SK-N-SH treated with all-trans-retinoic acid at 6 μM for 48 hours (cell line): Measurements from ENCODE around the gene TNKS1BP1.

Experiments used
- ATAC-seq: fragments of 200-7000 bp; cut with Tn5 transposase; 3 replicates; pipeline ENCODE4 v1.9.1; 2020; ENCODE audit warnings: mild to moderate bottlenecking, moderate library complexity
- ARNTL ChIP-seq: fragments of 450-650 bp; formaldehyde crosslinking; IDR thresholded peaks from 2 replicates; pipeline ENCODE4 v1.5.0; 2020; ENCODE audit warnings: low read depth, mild to moderate bottlenecking, moderate library complexity, borderline replicate concordance
- CSDC2 ChIP-seq: fragments of 250-450 bp; sonication (Bioruptor Pico); IDR thresholded peaks from 2 replicates; pipeline ENCODE4 v1.5.0; 2020; ENCODE audit warnings: mild to moderate bottlenecking, moderate library complexity
- CSRNP3 ChIP-seq: fragments of 250-450 bp; sonication (Bioruptor Pico); IDR thresholded peaks from 2 replicates; pipeline ENCODE4 v1.5.1; 2021; ENCODE audit warnings: mild to moderate bottlenecking, moderate library complexity
- GLIS3 ChIP-seq: fragments of 250-450 bp; sonication (Bioruptor Pico); IDR thresholded peaks from 2 replicates; pipeline ENCODE4 v1.5.0; 2020; ENCODE audit warnings: mild to moderate bottlenecking, moderate library complexity
- ISL1 ChIP-seq: fragments of 250-450 bp; sonication (Bioruptor Pico); IDR thresholded peaks from 2 replicates; pipeline ENCODE4 v2.1.2; 2022; ENCODE audit warnings: mild to moderate bottlenecking, moderate library complexity
- PATZ1 ChIP-seq: fragments of 250-450 bp; sonication (Bioruptor Pico); IDR thresholded peaks from 2 replicates; pipeline ENCODE4 v1.8.0; 2020; ENCODE audit warnings: mild to moderate bottlenecking, moderate library complexity, borderline replicate concordance
- RARB ChIP-seq: fragments of 250-450 bp; sonication (Bioruptor Pico); IDR thresholded peaks from 2 replicates; pipeline ENCODE4 v1.8.0; 2021; ENCODE audit warnings: mild to moderate bottlenecking, moderate library complexity
- TCF4 ChIP-seq: fragments of 250-450 bp; sonication (Bioruptor Pico); IDR thresholded peaks from 2 replicates; pipeline ENCODE4 v1.8.0; 2021; ENCODE audit warnings: mild to moderate bottlenecking, moderate library complexity, borderline replicate concordance
- TOX ChIP-seq: fragments of 250-450 bp; sonication (Bioruptor Pico); IDR thresholded peaks from 2 replicates; pipeline ENCODE4 v1.8.0; 2021; ENCODE audit warnings: mild to moderate bottlenecking, moderate library complexity, borderline replicate concordance
- ZC3H10 ChIP-seq: fragments of 250-450 bp; sonication (Bioruptor Pico); IDR thresholded peaks from 2 replicates; pipeline ENCODE4 v1.5.1; 2021; ENCODE audit warnings: mild to moderate bottlenecking, moderate library complexity
- ZFP30 ChIP-seq: fragments of 450-650 bp; formaldehyde crosslinking; IDR thresholded peaks from 2 replicates; pipeline ENCODE4 v1.5.0; 2022; ENCODE audit warnings: mild to moderate bottlenecking, moderate library complexity
- ZNF565 ChIP-seq: fragments of 450-650 bp; formaldehyde crosslinking; conservative IDR thresholded peaks from 2 replicates; pipeline ENCODE4 v1.5.0; 2020; ENCODE audit warnings: low read depth, mild to moderate bottlenecking, moderate library complexity

TNKS1BP1 gene

GRCh38 chr11:57255618-57256017, 69.1 kb downstream of the TNKS1BP1 start:
- no peak for TF ChIP-seq TOX
- no peak for ATAC-seq

- TF ChIP-seq ISL1 = no peak
- no peak for TF ChIP-seq TCF4 (CRISPR knock-in tag)
- TF ChIP-seq ZC3H10 = no peak
- TF ChIP-seq CSRNP3 (CRISPR knock-in tag) = no peak
- TF ChIP-seq GLIS3 (CRISPR knock-in tag) = no peak
- no peak for TF ChIP-seq ARNTL (CRISPR knock-in tag)
These were observed 70.1 kb downstream of the TNKS1BP1 start for GRCh38 chr11:57254631-57255030.

GRCh38 chr11:57251491-57252104, 73.2 kb downstream of the TNKS1BP1 start:
- no peak for TF ChIP-seq RARB (CRISPR knock-in tag)
- TF ChIP-seq, all 23 proteins: peak for 0
- no peak for ATAC-seq

More at GRCh38 chr11:57254631-57255030, 70.1 kb downstream of the TNKS1BP1 start:
- ATAC-seq = no peak

- no peak for ATAC-seq
- TF ChIP-seq PATZ1 = no peak
- no peak for TF ChIP-seq CSDC2 (CRISPR knock-in tag)
- TF ChIP-seq ZFP30 = no peak
- no peak for TF ChIP-seq ZNF565 (CRISPR knock-in tag)
- TF ChIP-seq, all 23 proteins: peak for 0
These were observed 73.7 kb downstream of the TNKS1BP1 start for GRCh38 chr11:57251037-57251436.
